ENCODE data around the gene RAD50.

Gene RAD50

GRCh38 chr5:132674671-132675506 lies 118.1 kb downstream of the RAD50 start:
- Histone ChIP-seq H3K79me2 (ENCODE audit: insufficient read depth, low read depth) (no peaks in the 10 kb centered on the region), H3K4me2 (no peak overlapping the region), H3K4me1 (ENCODE audit: low read depth, poor library complexity, severe bottlenecking) (no peaks in the 10 kb centered on the region), H3K9ac (no peak overlapping the region), H3K27ac (no peak overlapping the region), H4K20me1 (ENCODE audit: insufficient read depth) (no peaks in the 10 kb centered on the region), H3K4me3 (IDR thresholded peaks at IDR 0.05; ENCODE audit: insufficient read depth, low read depth, low read length) (no peak overlapping the region), H3K36me3 (ENCODE audit: insufficient read depth) (no peaks in the 10 kb centered on the region), H3K27me3 (ENCODE audit: insufficient read depth, low read depth) (no peaks in the 10 kb centered on the region), H2AFZ (ENCODE audit: low read depth) (no peak overlapping the region)
- TF ChIP-seq, protein P1, sequence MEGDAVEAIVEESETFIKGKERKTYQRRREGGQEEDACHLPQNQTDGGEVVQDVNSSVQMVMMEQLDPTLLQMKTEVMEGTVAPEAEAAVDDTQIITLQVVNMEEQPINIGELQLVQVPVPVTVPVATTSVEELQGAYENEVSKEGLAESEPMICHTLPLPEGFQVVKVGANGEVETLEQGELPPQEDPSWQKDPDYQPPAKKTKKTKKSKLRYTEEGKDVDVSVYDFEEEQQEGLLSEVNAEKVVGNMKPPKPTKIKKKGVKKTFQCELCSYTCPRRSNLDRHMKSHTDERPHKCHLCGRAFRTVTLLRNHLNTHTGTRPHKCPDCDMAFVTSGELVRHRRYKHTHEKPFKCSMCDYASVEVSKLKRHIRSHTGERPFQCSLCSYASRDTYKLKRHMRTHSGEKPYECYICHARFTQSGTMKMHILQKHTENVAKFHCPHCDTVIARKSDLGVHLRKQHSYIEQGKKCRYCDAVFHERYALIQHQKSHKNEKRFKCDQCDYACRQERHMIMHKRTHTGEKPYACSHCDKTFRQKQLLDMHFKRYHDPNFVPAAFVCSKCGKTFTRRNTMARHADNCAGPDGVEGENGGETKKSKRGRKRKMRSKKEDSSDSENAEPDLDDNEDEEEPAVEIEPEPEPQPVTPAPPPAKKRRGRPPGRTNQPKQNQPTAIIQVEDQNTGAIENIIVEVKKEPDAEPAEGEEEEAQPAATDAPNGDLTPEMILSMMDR (conservative IDR thresholded peaks at IDR 0.05; ENCODE audit: low read depth, low read length), result no peak

- H3K27me3 ChIP-seq (ENCODE audit: insufficient read depth, low read depth), result no peaks in the 10 kb centered on the region
- no peak overlapping the region for H3K4me3 ChIP-seq (IDR thresholded peaks at IDR 0.05; ENCODE audit: insufficient read depth, low read depth, low read length)
- H3K27ac ChIP-seq, result no peak overlapping the region
- H4K20me1 ChIP-seq (ENCODE audit: insufficient read depth), result no peaks in the 10 kb centered on the region
- no peak overlapping the region for H2AFZ ChIP-seq (ENCODE audit: low read depth)
- H3K4me1 ChIP-seq (ENCODE audit: low read depth, poor library complexity, severe bottlenecking), result no peaks in the 10 kb centered on the region
- no peak overlapping the region for H3K9ac ChIP-seq
- no peaks in the 10 kb centered on the region for H3K79me2 ChIP-seq (ENCODE audit: insufficient read depth, low read depth)
- no peak overlapping the region for H3K4me2 ChIP-seq
- TF ChIP-seq, protein P1 (conservative IDR thresholded peaks at IDR 0.05; ENCODE audit: low read depth, low read length), result no peak
- no peaks in the 10 kb centered on the region for H3K36me3 ChIP-seq (ENCODE audit: insufficient read depth)
Measured at GRCh38 chr5:132675936-132676689, 119.3 kb downstream of the RAD50 start.

- no peaks in the 10 kb centered on the region for H4K20me1 ChIP-seq (ENCODE audit: insufficient read depth)
- H2AFZ ChIP-seq (ENCODE audit: low read depth), result no peak overlapping the region
- no peaks in the 10 kb centered on the region for H3K36me3 ChIP-seq (ENCODE audit: insufficient read depth)
- no peak overlapping the region for H3K27ac ChIP-seq
- H3K79me2 ChIP-seq (ENCODE audit: insufficient read depth, low read depth), result no peaks in the 10 kb centered on the region
- TF ChIP-seq, protein P1 (conservative IDR thresholded peaks at IDR 0.05; ENCODE audit: low read depth, low read length), result no peak
- H3K9ac ChIP-seq, result no peak overlapping the region
- H3K4me2 ChIP-seq, result no peak overlapping the region
- no peaks in the 10 kb centered on the region for H3K27me3 ChIP-seq (ENCODE audit: insufficient read depth, low read depth)
- H3K4me3 ChIP-seq (IDR thresholded peaks at IDR 0.05; ENCODE audit: insufficient read depth, low read depth, low read length), result no peak overlapping the region
- no peaks in the 10 kb centered on the region for H3K4me1 ChIP-seq (ENCODE audit: low read depth, poor library complexity, severe bottlenecking)
Measured at GRCh38 chr5:132677191-132677590, 120.4 kb downstream of the RAD50 start.

DNA sequence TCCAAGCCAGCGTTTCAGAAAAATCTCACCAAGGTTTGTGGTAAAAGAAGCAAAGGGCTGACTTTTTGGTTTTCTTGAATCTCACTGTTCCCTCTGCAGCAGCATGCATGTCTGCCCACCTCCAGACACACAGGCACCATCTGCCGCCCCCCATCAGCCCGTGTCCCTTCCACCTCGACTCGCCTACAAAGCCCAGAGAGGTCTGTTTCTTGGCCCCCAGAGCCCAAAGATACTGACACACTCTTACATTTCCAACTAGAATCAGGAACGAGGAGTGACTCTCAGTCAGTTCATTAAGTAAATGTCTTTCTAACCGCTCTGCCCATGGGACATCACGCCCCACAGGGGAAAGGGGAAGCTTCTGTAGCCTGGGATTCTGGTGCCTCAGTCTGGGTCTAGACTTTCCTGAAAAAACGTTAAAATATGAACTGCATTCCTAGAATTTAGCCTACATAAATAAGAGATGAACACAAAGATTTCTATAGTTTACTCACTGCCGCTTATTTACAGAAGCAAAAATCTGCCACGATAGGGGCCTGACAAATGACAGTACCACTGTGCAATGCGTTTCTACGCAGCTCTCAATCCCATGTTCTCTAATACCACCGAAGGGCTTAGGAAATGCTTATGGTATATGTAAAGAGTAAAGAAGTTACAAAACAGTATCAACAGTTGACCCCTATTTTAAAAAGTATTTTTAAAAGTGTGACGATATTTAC lies 121.1 kb downstream of the RAD50 start:
- H3K4me2 ChIP-seq, result no peak overlapping the region
- no peak overlapping the region for H3K9ac ChIP-seq
- H3K4me3 ChIP-seq (IDR thresholded peaks at IDR 0.05; ENCODE audit: insufficient read depth, low read depth, low read length), result no peak overlapping the region
- TF ChIP-seq, protein P1 (conservative IDR thresholded peaks at IDR 0.05; ENCODE audit: low read depth, low read length), result no peak
- no peaks in the 10 kb centered on the region for H3K27me3 ChIP-seq (ENCODE audit: insufficient read depth, low read depth)
- H3K4me1 ChIP-seq (ENCODE audit: low read depth, poor library complexity, severe bottlenecking), result no peaks in the 10 kb centered on the region
- no peaks in the 10 kb centered on the region for H4K20me1 ChIP-seq (ENCODE audit: insufficient read depth)
- no peak overlapping the region for H2AFZ ChIP-seq (ENCODE audit: low read depth)
- H3K79me2 ChIP-seq (ENCODE audit: insufficient read depth, low read depth), result no peaks in the 10 kb centered on the region
- H3K27ac ChIP-seq, result no peak overlapping the region
- H3K36me3 ChIP-seq (ENCODE audit: insufficient read depth), result no peaks in the 10 kb centered on the region
